Measurements from ENCODE around the gene SMARCA2. TPM values are rescaled to one million over a fixed set of nuclear protein-coding genes. Genes with fewer than 3 reads are reported as not detected.

SMARCA2 gene
- total RNA-seq, 1 experiment from 2014 or later: 27.9 TPM

DNA sequence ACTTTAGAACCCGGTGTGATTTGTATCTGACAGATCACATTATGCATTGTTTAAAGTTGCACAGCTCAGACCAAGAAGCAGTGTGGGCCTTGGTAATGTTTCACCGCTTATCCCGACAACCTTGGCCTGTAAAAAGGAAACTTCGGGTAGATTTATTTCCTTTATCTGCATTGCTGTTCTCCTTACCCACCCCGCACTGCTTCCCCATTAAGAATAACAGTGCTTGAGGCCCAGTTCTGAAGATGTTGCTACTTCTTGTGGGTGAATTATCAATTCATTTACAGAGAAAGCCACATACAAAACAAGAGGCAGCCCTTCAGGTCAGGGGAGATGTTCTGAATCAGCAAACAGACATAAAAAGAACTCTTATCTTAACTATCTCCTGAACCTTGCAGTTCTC is 8.4 kb downstream of the SMARCA2 start:
- peaks cover 75% of the 10 kb centered on the region for H3K79me2 ChIP-seq (ENCODE audit: low read length)
- DNase-seq: no peak
- intact Hi-C loops (cut with micrococcal nuclease): no loop called here
- H3K9me3 ChIP-seq (ENCODE audit: low read length): no peaks in the 10 kb centered on the region
- no peak for ATAC-seq
- H3K27me3 ChIP-seq (ENCODE audit: low read length): no peaks in the 10 kb centered on the region
- no peaks in the 10 kb centered on the region for H3K36me3 ChIP-seq (ENCODE audit: low read depth, low read length)
- peaks cover 8% of the 10 kb centered on the region for H3K4me1 ChIP-seq (ENCODE audit: insufficient read depth, low read length)
- TF ChIP-seq, protein P1, sequence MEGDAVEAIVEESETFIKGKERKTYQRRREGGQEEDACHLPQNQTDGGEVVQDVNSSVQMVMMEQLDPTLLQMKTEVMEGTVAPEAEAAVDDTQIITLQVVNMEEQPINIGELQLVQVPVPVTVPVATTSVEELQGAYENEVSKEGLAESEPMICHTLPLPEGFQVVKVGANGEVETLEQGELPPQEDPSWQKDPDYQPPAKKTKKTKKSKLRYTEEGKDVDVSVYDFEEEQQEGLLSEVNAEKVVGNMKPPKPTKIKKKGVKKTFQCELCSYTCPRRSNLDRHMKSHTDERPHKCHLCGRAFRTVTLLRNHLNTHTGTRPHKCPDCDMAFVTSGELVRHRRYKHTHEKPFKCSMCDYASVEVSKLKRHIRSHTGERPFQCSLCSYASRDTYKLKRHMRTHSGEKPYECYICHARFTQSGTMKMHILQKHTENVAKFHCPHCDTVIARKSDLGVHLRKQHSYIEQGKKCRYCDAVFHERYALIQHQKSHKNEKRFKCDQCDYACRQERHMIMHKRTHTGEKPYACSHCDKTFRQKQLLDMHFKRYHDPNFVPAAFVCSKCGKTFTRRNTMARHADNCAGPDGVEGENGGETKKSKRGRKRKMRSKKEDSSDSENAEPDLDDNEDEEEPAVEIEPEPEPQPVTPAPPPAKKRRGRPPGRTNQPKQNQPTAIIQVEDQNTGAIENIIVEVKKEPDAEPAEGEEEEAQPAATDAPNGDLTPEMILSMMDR (conservative IDR thresholded peaks at IDR 0.05; ENCODE audit: low read depth, low read length): no peak
- no peak for TF ChIP-seq EZH2phosphoT487 (IDR thresholded peaks at IDR 0.05; ENCODE audit: borderline replicate concordance, low read length)
- TF ChIP-seq EZH2 (IDR thresholded peaks at IDR 0.05; ENCODE audit: low read length, unreplicated experiment): no peak
- no peak overlapping the region for H3K4me3 ChIP-seq (ENCODE audit: low read length)
- H3F3A ChIP-seq (ENCODE audit: low read length, unreplicated experiment): no peaks in the 10 kb centered on the region
- H4K20me1 ChIP-seq (ENCODE audit: low read length): no peaks in the 10 kb centered on the region
- no peak overlapping the region for H3K4me2 ChIP-seq (ENCODE audit: low read length)
- no peak overlapping the region for H2AFZ ChIP-seq (ENCODE audit: low read length)
- no TSS peak for BruUV-seq (replicated peaks)
- no peak overlapping the region for H3K27ac ChIP-seq (ENCODE audit: low read length)
- CTCF ChIA-PET: no interaction called here
- no peak overlapping the region for H3K9ac ChIP-seq (ENCODE audit: low read length)
- POLR2A ChIA-PET (ENCODE audit: unreplicated experiment): no interaction called here
- H3K9me2 ChIP-seq (replicated peaks; ENCODE audit: low read length): no peaks in the 10 kb centered on the region

DNA sequence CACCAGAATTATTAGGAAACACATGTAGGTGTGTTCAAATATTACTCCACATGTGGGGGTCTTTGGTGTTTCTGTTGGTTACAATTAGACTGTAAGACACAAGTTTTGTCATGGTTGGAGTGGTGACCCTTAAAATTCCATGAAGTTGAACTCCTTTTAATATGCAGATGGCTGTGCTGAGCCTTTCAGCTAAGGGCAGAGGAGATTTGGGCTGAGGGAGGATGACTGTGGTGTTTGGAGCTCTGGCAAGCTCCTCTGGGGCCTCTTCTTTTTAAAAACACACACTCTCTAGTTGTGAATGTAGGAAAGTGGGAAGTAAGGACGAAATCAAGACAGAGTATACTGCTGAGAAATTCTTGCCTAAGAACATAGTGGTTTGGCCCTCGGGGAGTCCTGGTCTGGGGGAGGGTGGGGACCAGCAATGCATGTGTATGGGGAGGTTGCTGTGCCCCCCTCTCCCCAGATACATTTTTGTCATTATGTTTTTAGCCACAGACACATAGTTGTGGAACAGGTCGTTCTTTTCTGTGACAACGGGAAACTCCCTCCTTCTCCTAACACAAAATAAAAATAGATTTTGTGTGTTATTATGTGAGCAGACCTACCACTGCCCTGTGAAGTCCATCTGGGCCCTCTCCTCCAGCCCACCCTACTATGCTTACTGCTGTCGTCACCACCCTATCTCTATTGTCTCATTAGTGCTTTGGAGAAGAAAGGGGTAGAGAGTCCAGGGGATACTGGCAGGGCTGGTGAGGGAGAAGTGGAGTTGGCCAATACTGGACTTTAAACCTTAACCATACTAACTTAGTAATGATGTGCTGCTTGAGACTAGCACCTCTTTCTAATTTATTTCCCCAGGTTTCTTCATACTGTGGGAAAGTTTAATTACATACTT is 10.0 kb downstream of the SMARCA2 start:
- CTCF ChIA-PET: no interaction called here
- intact Hi-C loops (cut with micrococcal nuclease): no loop called here
- Histone ChIP-seq H3F3A (ENCODE audit: low read length, unreplicated experiment) (no peaks in the 10 kb centered on the region), H3K9me3 (ENCODE audit: low read length) (no peaks in the 10 kb centered on the region), H3K36me3 (ENCODE audit: low read depth, low read length) (no peaks in the 10 kb centered on the region), H3K9ac (ENCODE audit: low read length) (no peak overlapping the region), H3K4me2 (ENCODE audit: low read length) (no peak overlapping the region), H3K9me2 (replicated peaks; ENCODE audit: low read length) (no peaks in the 10 kb centered on the region), H3K79me2 (ENCODE audit: low read length) (peaks cover 60% of the 10 kb centered on the region), H3K27ac (ENCODE audit: low read length) (no peak overlapping the region), H3K4me1 (ENCODE audit: insufficient read depth, low read length) (no peaks in the 10 kb centered on the region), H3K27me3 (ENCODE audit: low read length) (no peaks in the 10 kb centered on the region), H4K20me1 (ENCODE audit: low read length) (no peaks in the 10 kb centered on the region), H3K4me3 (ENCODE audit: low read length) (no peak overlapping the region), H2AFZ (ENCODE audit: low read length) (no peak overlapping the region)
- no peak for DNase-seq
- POLR2A ChIA-PET (ENCODE audit: unreplicated experiment): no interaction called here
- TF ChIP-seq, protein P1 (conservative IDR thresholded peaks at IDR 0.05; ENCODE audit: low read depth, low read length): no peak
- no peak for ATAC-seq
- no TSS peak for BruUV-seq (replicated peaks)

DNA sequence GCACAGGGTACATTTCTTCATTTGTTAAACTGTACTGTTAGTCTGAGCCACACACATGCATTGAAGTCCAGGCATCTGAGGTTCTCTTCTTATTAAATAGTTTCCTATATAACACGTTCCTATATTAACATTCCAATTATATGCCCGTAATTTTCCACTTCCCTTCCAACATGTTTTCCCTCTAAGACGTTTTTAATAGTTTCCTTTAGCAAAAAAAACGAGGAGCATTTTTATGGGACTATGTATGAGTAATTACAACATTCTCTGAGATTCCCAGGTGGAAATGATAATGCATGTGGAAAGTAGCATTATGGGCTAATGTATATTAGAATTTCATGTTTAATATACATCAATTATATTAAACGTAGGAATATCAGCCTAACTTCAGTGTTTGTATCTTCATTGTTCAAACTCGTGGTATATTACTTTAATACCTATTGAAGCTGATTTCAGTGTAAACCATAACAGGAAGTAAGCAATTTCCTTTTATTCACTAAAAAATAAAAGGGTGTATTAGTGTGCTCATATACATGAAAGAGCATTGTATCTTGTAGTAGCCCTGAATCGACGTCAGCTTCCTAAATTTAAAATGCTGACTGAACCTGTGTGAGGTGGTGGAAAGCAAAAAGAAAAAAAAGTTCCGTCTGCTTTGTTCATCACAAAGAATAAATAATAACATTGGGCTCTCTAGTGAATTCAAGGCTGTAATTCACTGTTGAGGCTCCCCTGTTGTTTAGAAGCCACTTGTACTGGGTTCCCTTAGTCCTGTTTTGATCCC is 11.3 kb downstream of the SMARCA2 start:
- Histone ChIP-seq H3K9ac (ENCODE audit: low read length) (no peak overlapping the region), H3K27ac (ENCODE audit: low read length) (no peak overlapping the region), H3K9me2 (replicated peaks; ENCODE audit: low read length) (no peaks in the 10 kb centered on the region), H3K4me1 (ENCODE audit: insufficient read depth, low read length) (no peaks in the 10 kb centered on the region), H3K79me2 (ENCODE audit: low read length) (peaks cover 47% of the 10 kb centered on the region), H2AFZ (ENCODE audit: low read length) (no peak overlapping the region), H4K20me1 (ENCODE audit: low read length) (no peaks in the 10 kb centered on the region), H3K36me3 (ENCODE audit: low read depth, low read length) (no peaks in the 10 kb centered on the region), H3K4me3 (ENCODE audit: low read length) (no peak overlapping the region), H3K27me3 (ENCODE audit: low read length) (no peaks in the 10 kb centered on the region), H3F3A (ENCODE audit: low read length, unreplicated experiment) (no peaks in the 10 kb centered on the region), H3K4me2 (ENCODE audit: low read length) (no peak overlapping the region), H3K9me3 (ENCODE audit: low read length) (no peaks in the 10 kb centered on the region)
- TF ChIP-seq EZH2 (IDR thresholded peaks at IDR 0.05; ENCODE audit: low read length, unreplicated experiment) (no peak), EZH2phosphoT487 (IDR thresholded peaks at IDR 0.05; ENCODE audit: borderline replicate concordance, low read length) (no peak)
- TF ChIP-seq, protein P1 (conservative IDR thresholded peaks at IDR 0.05; ENCODE audit: low read depth, low read length): no peak
- CTCF ChIA-PET: no interaction called here
- BruUV-seq (replicated peaks): no TSS peak
- POLR2A ChIA-PET (ENCODE audit: unreplicated experiment): no interaction called here
- ATAC-seq (no peak; the same call in 1 of the 2 replicates), DNase-seq (no peak)
- intact Hi-C loops (cut with micrococcal nuclease): no loop called here

Measured in PC-3 (cell line).